SK-N-SH (cell line): ENCODE data around the gene TMPRSS13. TPM values are rescaled to one million over a fixed set of nuclear protein-coding genes. Genes with fewer than 3 reads are reported as not detected.

Source experiments
- CTCF ChIA-PET: fragments of 300-600, 350-600 bp; formaldehyde crosslinking; extraction: SDS; loops from one replicate; lab custom pipeline; 2021; lab: Yijun Ruan, JAX
- POLR2A ChIA-PET: fragments of 350-600 bp; sonication (Branson Sonifier 250); formaldehyde crosslinking; extraction: SDS; loops from one replicate; lab custom pipeline; 2020; ENCODE audit warnings: antibody characterized with exemption, inconsistent platforms; lab: Yijun Ruan, JAX
- DNase-seq: peaks from one replicate; pipeline ENCODE4 v3.0.0; 2012
- H2AFZ ChIP-seq: fragments of 200-600 bp; sonication (generic); 2 replicates; pipeline ENCODE4 v1.8.1; 2016; ENCODE audit warnings: antibody characterized with exemption, mild to moderate bottlenecking, low read depth
- H3F3A ChIP-seq: fragments of 200-600 bp; sonication (generic); replicated peaks from 2 replicates; pipeline ENCODE3; 2016; ENCODE audit warnings: antibody characterized with exemption, mild to moderate bottlenecking; ENCODE audit not compliant: insufficient read depth
- H3K27ac ChIP-seq, 2 experiments: fragments of 200-500 bp in 1 of 2; fragments of 200-600 bp in 1 of 2; sonication (Bioruptor generic) in 1 of 2; sonication (generic), shearing (Covaris generic) in 1 of 2; 2 replicates each; pipeline versions ENCODE4 v1.5.1 to v1.6.1; 2014 to 2016; ENCODE audit warnings: low read depth in 2 of 2, inconsistent platforms in 1 of 2, low read length in 1 of 2, mild to moderate bottlenecking in 1 of 2, mixed read lengths in 1 of 2
- H3K27me3 ChIP-seq: fragments of 200-600 bp; sonication (generic), shearing (Covaris generic); 2 replicates; pipeline ENCODE4 v1.6.1; 2016; ENCODE audit warnings: mixed run types; ENCODE audit not compliant: insufficient read depth
- H3K36me3 ChIP-seq, 2 experiments: fragments of 200-500 bp in 1 of 2; fragments of 200-600 bp in 1 of 2; sonication (Bioruptor generic) in 1 of 2; sonication (generic) in 1 of 2; replicated peaks in 1 of 2; 2 replicates each; pipeline versions ENCODE3 to v1.5.1; 2014 to 2016; ENCODE audit warnings: low read length in 1 of 2, mild to moderate bottlenecking in 1 of 2; ENCODE audit not compliant: insufficient read depth in 2 of 2, control insufficient read depth in 1 of 2
- H3K4me1 ChIP-seq, 2 experiments: fragments of 200-500 bp in 1 of 2; fragments of 200-600 bp in 1 of 2; sonication (Bioruptor generic) in 1 of 2; sonication (generic), shearing (Covaris generic) in 1 of 2; 2 replicates each; pipeline versions ENCODE4 v1.5.1 to v1.6.1; 2014 to 2016; ENCODE audit warnings: low read depth in 1 of 2, low read length in 1 of 2, mixed run types in 1 of 2; ENCODE audit not compliant: insufficient read depth in 2 of 2, control insufficient read depth in 1 of 2
- H3K4me2 ChIP-seq: fragments of 200-600 bp; sonication (generic), shearing (Covaris generic); 2 replicates; pipeline ENCODE4 v1.6.1; 2017; ENCODE audit warnings: mixed run types
- H3K4me3 ChIP-seq, 2 experiments: fragments of 200-500 bp in 1 of 2; fragments of 200-600 bp in 1 of 2; sonication (Bioruptor generic) in 1 of 2; sonication (generic), shearing (Covaris generic) in 1 of 2; 2 replicates each; pipeline versions ENCODE4 v1.5.1 to v1.8.1; 2014 to 2016; ENCODE audit warnings: low read depth in 2 of 2, inconsistent platforms in 1 of 2, low read length in 1 of 2, mild to moderate bottlenecking in 1 of 2, mixed read lengths in 1 of 2, moderate library complexity in 1 of 2
- H3K79me2 ChIP-seq: fragments of 200-600 bp; sonication (generic); 2 replicates; pipeline ENCODE4 v1.8.1; 2017; ENCODE audit warnings: mild to moderate bottlenecking; ENCODE audit not compliant: insufficient read depth
- H3K9ac ChIP-seq: fragments of 200-600 bp; sonication (generic); 2 replicates; pipeline ENCODE4 v1.6.1; 2017; ENCODE audit warnings: mixed run types
- H3K9me2 ChIP-seq: fragments of 200-600 bp; sonication (generic); 2 replicates; pipeline ENCODE4 v1.6.1; 2017; ENCODE audit warnings: mixed run types
- H3K9me3 ChIP-seq: fragments of 200-600 bp; sonication (generic); 2 replicates; pipeline ENCODE4 v1.6.1; 2017; ENCODE audit warnings: mixed run types, mild to moderate bottlenecking, moderate library complexity
- H4K20me1 ChIP-seq: fragments of 200-600 bp; sonication (generic); 2 replicates; pipeline ENCODE4 v1.6.1; 2017; ENCODE audit warnings: mild to moderate bottlenecking, mixed run types; ENCODE audit not compliant: insufficient read depth
- CHD2 ChIP-seq: fragments of 150-350 bp; IDR thresholded peaks from 2 replicates; pipeline ENCODE4 v1.6.1; 2018; ENCODE audit warnings: low read length; ENCODE audit not compliant: partially characterized antibody
- EP300 ChIP-seq, 2 experiments: IDR thresholded peaks; 2 replicates each; pipeline versions ENCODE4 v1.4.0 to v1.6.1; 2012; ENCODE audit warnings: borderline replicate concordance in 1 of 2, low read depth in 1 of 2, low read length in 1 of 2
- FOXJ3 ChIP-seq: sonication (generic); formaldehyde crosslinking; IDR thresholded peaks from 2 replicates; pipeline ENCODE4 v1.5.1; 2020; ENCODE audit warnings: mild to moderate bottlenecking, missing genetic modification reagents
- GATA2 ChIP-seq: sonication (generic); formaldehyde crosslinking; IDR thresholded peaks from 2 replicates; pipeline ENCODE4 v1.5.0; 2020; ENCODE audit warnings: mild to moderate bottlenecking, missing genetic modification reagents
- JUND ChIP-seq: IDR thresholded peaks from 2 replicates; pipeline ENCODE4 v1.4.0; 2012
- MEF2A ChIP-seq: IDR thresholded peaks from 2 replicates; pipeline ENCODE4 v1.4.0; 2012; ENCODE audit warnings: low read depth, borderline replicate concordance
- NFIC ChIP-seq: IDR thresholded peaks from 2 replicates; pipeline ENCODE4 v1.4.0; 2012; ENCODE audit warnings: borderline replicate concordance
- NRF1 ChIP-seq: IDR thresholded peaks from 2 replicates; pipeline ENCODE4 v1.6.1; 2012; ENCODE audit warnings: low read depth, mild to moderate bottlenecking, low read length
- POLR2AphosphoS5 ChIP-seq: IDR thresholded peaks from 2 replicates; pipeline ENCODE4 v1.6.1; 2012; ENCODE audit warnings: low read depth, low read length
- RXRA ChIP-seq: IDR thresholded peaks from 2 replicates; pipeline ENCODE4 v1.4.0; 2012; ENCODE audit warnings: low read depth, mild to moderate bottlenecking, borderline replicate concordance
- SIN3A ChIP-seq: IDR thresholded peaks from 2 replicates; pipeline ENCODE4 v1.6.1; 2012; ENCODE audit warnings: low read depth, mild to moderate bottlenecking, low read length, moderate library complexity, borderline replicate concordance
- SMC3 ChIP-seq: IDR thresholded peaks from 2 replicates; pipeline ENCODE4 v1.6.1; 2012; ENCODE audit warnings: low read depth, low read length, improper control_type of control experiment
- TEAD4 ChIP-seq: IDR thresholded peaks from 2 replicates; pipeline ENCODE4 v1.4.0; 2012; ENCODE audit warnings: mild to moderate bottlenecking, borderline replicate concordance; ENCODE audit not compliant: insufficient read depth
- YY1 ChIP-seq: IDR thresholded peaks from 2 replicates; pipeline ENCODE4 v1.4.0; 2012; ENCODE audit warnings: low read depth, mild to moderate bottlenecking
- WGBS: methylation state at CpG from one replicate; pipeline ENCODE4 v1.1.6; 2017; ENCODE audit warnings: low lambda C conversion rate; 5-methylcytosine and 5-hydroxymethylcytosine counted together
- polyA plus RNA-seq, 3 experiments: library from polyadenylated mRNA; depleted of rRNA; stranded (reverse); fragments of >200 nt; gene quantifications; 2 replicates each; pipeline ENCODE4 v1.2.3, GENCODE V29; 2012
- TF ChIP-seq, protein P1 (sequence below): fragments of 150-350 bp; IDR thresholded peaks from 2 replicates; pipeline ENCODE4 v1.6.1; 2016; ENCODE audit warnings: mild to moderate bottlenecking, low read depth, low read length
- TF ChIP-seq, protein P2 (sequence below): IDR thresholded peaks from 2 replicates; pipeline ENCODE4; 2012
- TF ChIP-seq, protein P3 (sequence below): fragments of 150-350 bp; IDR thresholded peaks from 2 replicates; pipeline ENCODE4 v1.6.1; 2017; ENCODE audit warnings: antibody characterized with exemption, low read length, low read depth, borderline replicate concordance
- TF ChIP-seq, protein P4 (sequence below): fragments of 200-600 bp; sonication (generic); IDR thresholded peaks from 2 replicates; pipeline ENCODE4 v1.6.1; 2017; ENCODE audit warnings: antibody characterized with exemption, mild to moderate bottlenecking, moderate library complexity
- TF ChIP-seq, protein P5 (sequence below): IDR thresholded peaks from 2 replicates; pipeline ENCODE4 v1.4.0; 2012; ENCODE audit warnings: low read depth
- TF ChIP-seq, protein P6 (sequence below): IDR thresholded peaks from 2 replicates; pipeline ENCODE4 v1.4.0; 2012; ENCODE audit warnings: low read depth, borderline replicate concordance

TMPRSS13 gene
- polyA plus RNA-seq, 1 of the 3 experiments (the other 2 are of a cell fraction), result not detected

DNA sequence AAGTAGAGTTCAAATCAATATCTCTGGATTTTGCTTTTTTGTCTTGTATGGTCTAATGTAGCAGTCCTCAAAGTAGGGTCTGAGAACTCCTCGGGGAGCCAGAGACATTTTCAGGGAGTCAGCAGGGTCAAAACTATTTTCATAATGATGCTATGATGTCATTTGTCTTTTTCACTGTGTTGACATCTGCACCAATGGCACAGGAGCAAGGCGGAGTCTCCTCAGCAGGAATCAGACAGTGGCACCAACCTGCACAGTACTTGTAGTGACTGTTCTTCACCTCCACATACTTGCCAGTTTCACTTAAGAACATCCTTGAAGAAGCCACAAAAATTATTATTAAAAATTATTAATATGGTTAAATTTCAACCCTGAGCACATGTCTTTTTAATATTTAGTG lies 37.8 kb downstream of the TMPRSS13 start:
- DNase-seq, result no peak
- Histone ChIP-seq H3K4me2 (no peak overlapping the region), H3K9ac (no peak overlapping the region), H3K4me3 (no peak overlapping the region), H3K9me3 (no peaks in the 10 kb centered on the region), H3K36me3 (no peaks in the 10 kb centered on the region), H3K27me3 (no peaks in the 10 kb centered on the region; the same call in 1 of the 2 replicates), H3K9me2 (no peaks in the 10 kb centered on the region), H3K79me2 (no peaks in the 10 kb centered on the region), H3F3A (no peaks in the 10 kb centered on the region), H3K27ac (no peak overlapping the region), H2AFZ (no peak overlapping the region), H3K4me1 (peaks cover 0 to 8% of the 10 kb centered on the region in 2 experiments; a peak in 1 of 4 replicates), H4K20me1 (no peaks in the 10 kb centered on the region)
- 25% methylated on average over 2 of the region's 2 CpGs for WGBS
- TF ChIP-seq MEF2A (no peak), JUND (no peak), POLR2AphosphoS5 (no peak), CHD2 (no peak), NFIC (no peak)
- TF ChIP-seq, protein P1, sequence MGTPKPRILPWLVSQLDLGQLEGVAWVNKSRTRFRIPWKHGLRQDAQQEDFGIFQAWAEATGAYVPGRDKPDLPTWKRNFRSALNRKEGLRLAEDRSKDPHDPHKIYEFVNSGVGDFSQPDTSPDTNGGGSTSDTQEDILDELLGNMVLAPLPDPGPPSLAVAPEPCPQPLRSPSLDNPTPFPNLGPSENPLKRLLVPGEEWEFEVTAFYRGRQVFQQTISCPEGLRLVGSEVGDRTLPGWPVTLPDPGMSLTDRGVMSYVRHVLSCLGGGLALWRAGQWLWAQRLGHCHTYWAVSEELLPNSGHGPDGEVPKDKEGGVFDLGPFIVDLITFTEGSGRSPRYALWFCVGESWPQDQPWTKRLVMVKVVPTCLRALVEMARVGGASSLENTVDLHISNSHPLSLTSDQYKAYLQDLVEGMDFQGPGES, result no peak
- ChIA-PET CTCF (interaction anchor here (1.0 to 1.4 kb wide), 4 partner anchors 12 to 55 kb away, joined by 3 to 4 read pairs (median 3); no protein-coding TSS in a partner anchor), POLR2A (no interaction called here)

DNA sequence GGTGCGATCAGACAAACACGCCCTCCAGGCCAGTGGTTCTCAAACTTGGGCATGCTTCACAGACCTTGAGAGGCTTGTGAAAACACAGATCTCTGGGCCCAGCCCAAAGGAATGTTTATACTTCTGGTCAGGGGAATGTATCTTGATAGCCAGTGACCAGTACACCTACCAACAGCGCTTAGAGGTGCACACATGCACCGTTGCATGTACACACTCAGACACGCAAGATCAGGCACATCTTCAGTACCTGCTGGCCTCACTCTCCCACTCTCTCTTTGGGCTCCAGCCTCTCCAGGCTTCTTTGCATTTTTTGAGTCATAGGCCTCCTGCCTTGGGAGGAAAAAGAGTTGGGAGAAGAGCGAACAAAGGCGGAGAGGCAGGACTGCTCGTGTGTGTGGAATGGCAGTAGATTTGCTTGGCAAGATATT lies 41.0 kb downstream of the TMPRSS13 start:
- CTCF ChIA-PET, result interaction anchor here (0.6 to 1.2 kb wide), 3 partner anchors 11 to 58 kb away, joined by 3 to 5 read pairs (median 3); partner anchors contain the start of gene FXYD6
- 48% methylated on average over 8 of the region's 8 CpGs for WGBS
- no peak for DNase-seq

More for the DNA sequence above, 41.0 kb downstream of the TMPRSS13 start:
- Histone ChIP-seq H3K79me2 (no peaks in the 10 kb centered on the region), H3K27ac (no peak overlapping the region), H2AFZ (no peak overlapping the region), H3K36me3 (no peaks in the 10 kb centered on the region), H3K4me2 (no peak overlapping the region), H3K9me2 (no peaks in the 10 kb centered on the region), H3K4me1 (peaks cover 0 to 15% of the 10 kb centered on the region in 2 experiments; a peak in 1 of 4 replicates), H3K9me3 (no peaks in the 10 kb centered on the region), H3K4me3 (no peak overlapping the region), H4K20me1 (no peaks in the 10 kb centered on the region), H3K27me3 (no peaks in the 10 kb centered on the region), H3K9ac (no peak overlapping the region), H3F3A (no peaks in the 10 kb centered on the region)
- TF ChIP-seq, protein P2, sequence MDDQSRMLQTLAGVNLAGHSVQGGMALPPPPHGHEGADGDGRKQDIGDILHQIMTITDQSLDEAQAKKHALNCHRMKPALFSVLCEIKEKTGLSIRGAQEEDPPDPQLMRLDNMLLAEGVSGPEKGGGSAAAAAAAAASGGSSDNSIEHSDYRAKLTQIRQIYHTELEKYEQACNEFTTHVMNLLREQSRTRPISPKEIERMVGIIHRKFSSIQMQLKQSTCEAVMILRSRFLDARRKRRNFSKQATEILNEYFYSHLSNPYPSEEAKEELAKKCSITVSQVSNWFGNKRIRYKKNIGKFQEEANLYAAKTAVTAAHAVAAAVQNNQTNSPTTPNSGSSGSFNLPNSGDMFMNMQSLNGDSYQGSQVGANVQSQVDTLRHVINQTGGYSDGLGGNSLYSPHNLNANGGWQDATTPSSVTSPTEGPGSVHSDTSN, result no peak
- TF ChIP-seq, protein P3, sequence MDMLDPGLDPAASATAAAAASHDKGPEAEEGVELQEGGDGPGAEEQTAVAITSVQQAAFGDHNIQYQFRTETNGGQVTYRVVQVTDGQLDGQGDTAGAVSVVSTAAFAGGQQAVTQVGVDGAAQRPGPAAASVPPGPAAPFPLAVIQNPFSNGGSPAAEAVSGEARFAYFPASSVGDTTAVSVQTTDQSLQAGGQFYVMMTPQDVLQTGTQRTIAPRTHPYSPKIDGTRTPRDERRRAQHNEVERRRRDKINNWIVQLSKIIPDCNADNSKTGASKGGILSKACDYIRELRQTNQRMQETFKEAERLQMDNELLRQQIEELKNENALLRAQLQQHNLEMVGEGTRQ, result no peak
- TF ChIP-seq SIN3A (no peak), TEAD4 (no peak), FOXJ3 (no peak), GATA2 (CRISPR knock-in tag) (no peak), YY1 (no peak), NRF1 (no peak), JUND (no peak), RXRA (no peak), CHD2 (no peak), NFIC (no peak), MEF2A (no peak), EP300 (IDR thresholded peaks at IDR 0.05; ENCODE audit: borderline replicate concordance in 1 of 2, low read depth in 1 of 2, low read length in 1 of 2) (no peak), SMC3 (no peak)
- TF ChIP-seq, protein P4, sequence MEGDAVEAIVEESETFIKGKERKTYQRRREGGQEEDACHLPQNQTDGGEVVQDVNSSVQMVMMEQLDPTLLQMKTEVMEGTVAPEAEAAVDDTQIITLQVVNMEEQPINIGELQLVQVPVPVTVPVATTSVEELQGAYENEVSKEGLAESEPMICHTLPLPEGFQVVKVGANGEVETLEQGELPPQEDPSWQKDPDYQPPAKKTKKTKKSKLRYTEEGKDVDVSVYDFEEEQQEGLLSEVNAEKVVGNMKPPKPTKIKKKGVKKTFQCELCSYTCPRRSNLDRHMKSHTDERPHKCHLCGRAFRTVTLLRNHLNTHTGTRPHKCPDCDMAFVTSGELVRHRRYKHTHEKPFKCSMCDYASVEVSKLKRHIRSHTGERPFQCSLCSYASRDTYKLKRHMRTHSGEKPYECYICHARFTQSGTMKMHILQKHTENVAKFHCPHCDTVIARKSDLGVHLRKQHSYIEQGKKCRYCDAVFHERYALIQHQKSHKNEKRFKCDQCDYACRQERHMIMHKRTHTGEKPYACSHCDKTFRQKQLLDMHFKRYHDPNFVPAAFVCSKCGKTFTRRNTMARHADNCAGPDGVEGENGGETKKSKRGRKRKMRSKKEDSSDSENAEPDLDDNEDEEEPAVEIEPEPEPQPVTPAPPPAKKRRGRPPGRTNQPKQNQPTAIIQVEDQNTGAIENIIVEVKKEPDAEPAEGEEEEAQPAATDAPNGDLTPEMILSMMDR, result no peak
- TF ChIP-seq, protein P5, sequence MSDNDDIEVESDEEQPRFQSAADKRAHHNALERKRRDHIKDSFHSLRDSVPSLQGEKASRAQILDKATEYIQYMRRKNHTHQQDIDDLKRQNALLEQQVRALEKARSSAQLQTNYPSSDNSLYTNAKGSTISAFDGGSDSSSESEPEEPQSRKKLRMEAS, result no peak
- TF ChIP-seq, protein P6, sequence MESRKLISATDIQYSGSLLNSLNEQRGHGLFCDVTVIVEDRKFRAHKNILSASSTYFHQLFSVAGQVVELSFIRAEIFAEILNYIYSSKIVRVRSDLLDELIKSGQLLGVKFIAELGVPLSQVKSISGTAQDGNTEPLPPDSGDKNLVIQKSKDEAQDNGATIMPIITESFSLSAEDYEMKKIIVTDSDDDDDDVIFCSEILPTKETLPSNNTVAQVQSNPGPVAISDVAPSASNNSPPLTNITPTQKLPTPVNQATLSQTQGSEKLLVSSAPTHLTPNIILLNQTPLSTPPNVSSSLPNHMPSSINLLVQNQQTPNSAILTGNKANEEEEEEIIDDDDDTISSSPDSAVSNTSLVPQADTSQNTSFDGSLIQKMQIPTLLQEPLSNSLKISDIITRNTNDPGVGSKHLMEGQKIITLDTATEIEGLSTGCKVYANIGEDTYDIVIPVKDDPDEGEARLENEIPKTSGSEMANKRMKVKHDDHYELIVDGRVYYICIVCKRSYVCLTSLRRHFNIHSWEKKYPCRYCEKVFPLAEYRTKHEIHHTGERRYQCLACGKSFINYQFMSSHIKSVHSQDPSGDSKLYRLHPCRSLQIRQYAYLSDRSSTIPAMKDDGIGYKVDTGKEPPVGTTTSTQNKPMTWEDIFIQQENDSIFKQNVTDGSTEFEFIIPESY, result no peak
- POLR2A ChIA-PET, result no interaction called here
